ENCODE measurements around the gene PIEZO2. TPM values are rescaled to one million over a fixed set of nuclear protein-coding genes. Genes with fewer than 3 reads are reported as not detected.

PIEZO2 gene
- total and polyA plus RNA-seq, 2 of the 8 experiments (the other 6 are each of a cell fraction or from before 2014, with no cell fraction given), result 4.7 to 16.5 TPM

GRCh38 chr18:11119959-11120587 is 29.3 kb downstream of the PIEZO2 start:
- Histone ChIP-seq H3K79me2 (ENCODE audit: control insufficient read depth in 1 of 2, insufficient read depth in 2 of 2, low read length in 2 of 2) (no peaks in the 10 kb centered on the region), H2AK5ac (ENCODE audit: low read depth, low read length) (no peak overlapping the region)
- TF ChIP-seq GABPA (IDR thresholded peaks at IDR 0.05; ENCODE audit: borderline replicate concordance, insufficient read depth, low read length) (no peak), SRF (IDR thresholded peaks at IDR 0.05; ENCODE audit: low read depth, low read length) (no peak), JUN (IDR thresholded peaks at IDR 0.05; ENCODE audit: low read depth, low read length) (no peak), MAFK (IDR thresholded peaks at IDR 0.05; ENCODE audit: low read depth, low read length) (no peak), HDAC2 (IDR thresholded peaks at IDR 0.05; ENCODE audit: borderline replicate concordance in 1 of 2, low read depth in 2 of 2, low read length in 2 of 2) (no peak), KDM5A (IDR thresholded peaks at IDR 0.05; ENCODE audit: low read length) (no peak), NANOG (IDR thresholded peaks at IDR 0.05; ENCODE audit: insufficient read depth, low read depth, low read length, poor library complexity, severe bottlenecking) (no peak), EZH2 (IDR thresholded peaks at IDR 0.05; ENCODE audit: low read depth, low read length, severe bottlenecking) (no peak), CTBP2 (IDR thresholded peaks at IDR 0.05; ENCODE audit: borderline replicate concordance, insufficient read depth, insufficient read length, low read length) (no peak), SUZ12 (IDR thresholded peaks at IDR 0.05; ENCODE audit: low read length) (no peak), FOSL1 (IDR thresholded peaks at IDR 0.05; ENCODE audit: insufficient read depth, low read depth, low read length) (no peak), SP4 (IDR thresholded peaks at IDR 0.05; ENCODE audit: low read length) (no peak)

More at GRCh38 chr18:11119959-11120587, 29.3 kb downstream of the PIEZO2 start:
- ChIA-PET POLR2A (ENCODE audit: partially characterized antibody) (no interaction called here), CTCF (ENCODE audit: partially characterized antibody) (interaction anchor here (0.7 to 1.4 kb wide), 3 partner anchors 11 to 43 kb away, joined by 3 read pairs; no protein-coding TSS in a partner anchor)
- WGBS, 2 experiments (ENCODE audit: extremely low coverage in 1 of 2, insufficient coverage in 1 of 2, insufficient read length in 1 of 2, insufficient replicate concordance in 2 of 2, low coverage in 1 of 2, low lambda C conversion rate in 2 of 2, missing lambda C conversion rate in 1 of 2), result 89% methylated on average over 5 of the region's 5 CpGs; no CpG with 5 or more reads in 1 of the 2 experiments
- H2BK12ac ChIP-seq (ENCODE audit: low read depth, low read length), result no peak overlapping the region
- no peak overlapping the region for H2BK120ac ChIP-seq (replicated peaks; ENCODE audit: low read depth, low read length)
- no peak overlapping the region for H3K9ac ChIP-seq (replicated peaks in 1 of 4; ENCODE audit: extremely low read depth in 1 of 4, low read depth in 3 of 4, low read length in 3 of 4)
- FAIRE-seq (no peak), DNase-seq (ENCODE audit: low read depth in 1 of 2, low spot score in 2 of 2) (no peak)
- H3K4me2 ChIP-seq (ENCODE audit: insufficient read depth in 1 of 2, low read depth in 2 of 2, low read length in 2 of 2), result no peak overlapping the region
- no peak overlapping the region for H2BK5ac ChIP-seq (ENCODE audit: low read depth, low read length)
- no peak overlapping the region for H2BK15ac ChIP-seq (ENCODE audit: low read length)
- no peak overlapping the region for H3K4me3 ChIP-seq (ENCODE audit: extremely low read depth in 1 of 4, insufficient read depth in 2 of 4, low read depth in 3 of 4, low read length in 4 of 4)
- no peaks in the 10 kb centered on the region for H4K20me1 ChIP-seq (replicated peaks in 1 of 2; ENCODE audit: control insufficient read depth in 1 of 2, insufficient read depth in 2 of 2, low read length in 2 of 2)
- no peak overlapping the region for H3K14ac ChIP-seq (ENCODE audit: insufficient read length)
- H3K27ac ChIP-seq (ENCODE audit: low read depth, low read length), result no peak overlapping the region
- H3K4ac ChIP-seq (replicated peaks; ENCODE audit: insufficient read length, low read depth, low read length), result no peak overlapping the region
- H3K27me3 ChIP-seq (replicated peaks in 1 of 4; ENCODE audit: control insufficient read depth in 3 of 4, extremely low read depth in 1 of 4, insufficient read depth in 3 of 4, low read length in 3 of 4), result no peaks in the 10 kb centered on the region
- no peaks in the 10 kb centered on the region for H3K23me2 ChIP-seq (ENCODE audit: low read depth, low read length)
- H4K8ac ChIP-seq (ENCODE audit: extremely low read depth, insufficient read depth, low read length), result no peak overlapping the region
- H3K36me3 ChIP-seq (ENCODE audit: control insufficient read depth in 2 of 4, insufficient read depth in 4 of 4, low read length in 3 of 4), result no peaks in the 10 kb centered on the region
- H3K56ac ChIP-seq (replicated peaks; ENCODE audit: insufficient read length, low read depth, low read length), result no peak overlapping the region
- no peaks in the 10 kb centered on the region for H3K79me1 ChIP-seq (ENCODE audit: low read depth, low read length)
- H2AFZ ChIP-seq (ENCODE audit: low read length), result no peak overlapping the region
- H3K23ac ChIP-seq (ENCODE audit: insufficient read length), result no peak overlapping the region
- H3K18ac ChIP-seq (ENCODE audit: extremely low read depth, low read length), result no peak overlapping the region
- no peaks in the 10 kb centered on the region for H3K4me1 ChIP-seq (replicated peaks in 1 of 4; ENCODE audit: control insufficient read depth in 3 of 4, insufficient read depth in 4 of 4, low read length in 3 of 4)
- no peak overlapping the region for H4K91ac ChIP-seq (replicated peaks; ENCODE audit: insufficient read length, low read length)
- H3K9me3 ChIP-seq (ENCODE audit: insufficient read depth in 2 of 2, low read depth in 1 of 2, low read length in 1 of 2), result no peaks in the 10 kb centered on the region; a peak in 1 of 4 replicates
- H2BK20ac ChIP-seq (ENCODE audit: low read length), result no peak overlapping the region
- no peak overlapping the region for H4K5ac ChIP-seq (ENCODE audit: insufficient read length, low read depth, low read length)
